Mesendoderm (in vitro differentiated cells): Measurements from ENCODE around the gene HOXA11.

Experiments used
- DNase-seq: peaks from one replicate; pipeline ENCODE4 v3.0.0; 2013
- H2AK5ac ChIP-seq: 2 replicates; pipeline ENCODE4 v1.6.1; 2013; ENCODE audit warnings: low read length, inconsistent platforms
- H2BK120ac ChIP-seq: 2 replicates; pipeline ENCODE4 v1.6.1; 2013; ENCODE audit warnings: low read depth, mild to moderate bottlenecking, low read length, moderate library complexity, mixed read lengths
- H2BK15ac ChIP-seq: replicated peaks from 2 replicates; pipeline ENCODE4 v1.6.1; 2013; ENCODE audit warnings: low read depth, mild to moderate bottlenecking, moderate library complexity
- H2BK5ac ChIP-seq: 2 replicates; pipeline ENCODE4 v1.6.1; 2013; ENCODE audit warnings: low read length, inconsistent platforms
- H3K18ac ChIP-seq: 2 replicates; pipeline ENCODE4 v1.6.1; 2013; ENCODE audit warnings: mild to moderate bottlenecking, low read length, mixed read lengths
- H3K23ac ChIP-seq: one replicate; pipeline ENCODE4 v1.6.1; 2013; ENCODE audit warnings: low read length
- H3K27ac ChIP-seq: 2 replicates; pipeline ENCODE4 v1.5.1; 2013; ENCODE audit warnings: low read depth, mild to moderate bottlenecking, inconsistent platforms, low read length, moderate library complexity
- H3K27me3 ChIP-seq: 2 replicates; pipeline ENCODE4 v1.6.1; 2013; ENCODE audit warnings: low read length, control low read depth, mild to moderate bottlenecking, inconsistent platforms; ENCODE audit not compliant: insufficient read depth, poor library complexity
- H3K36me3 ChIP-seq: 2 replicates; pipeline ENCODE4 v1.6.1; 2013; ENCODE audit warnings: low read length, inconsistent platforms; ENCODE audit not compliant: control insufficient read depth, insufficient read depth
- H3K4ac ChIP-seq: one replicate; pipeline ENCODE4 v1.6.1; 2013; ENCODE audit warnings: low read depth, mild to moderate bottlenecking, low read length, moderate library complexity
- H3K4me1 ChIP-seq: 2 replicates; pipeline ENCODE4 v1.6.1; 2013; ENCODE audit warnings: low read depth, low read length, inconsistent platforms; ENCODE audit not compliant: control insufficient read depth
- H3K4me2 ChIP-seq: 2 replicates; pipeline ENCODE4 v1.6.1; 2013; ENCODE audit warnings: low read length
- H3K4me3 ChIP-seq: 2 replicates; pipeline ENCODE4 v1.5.1; 2013; ENCODE audit warnings: mild to moderate bottlenecking, low read length
- H3K56ac ChIP-seq: one replicate; pipeline ENCODE4 v1.6.1; 2013; ENCODE audit warnings: low read length
- H3K79me1 ChIP-seq: 2 replicates; pipeline ENCODE4 v1.6.1; 2013; ENCODE audit warnings: low read length, inconsistent platforms
- H3K79me2 ChIP-seq: 2 replicates; pipeline ENCODE4 v1.6.1; 2013; ENCODE audit warnings: mild to moderate bottlenecking, low read length; ENCODE audit not compliant: control insufficient read depth, insufficient read depth
- H3K9ac ChIP-seq: 2 replicates; pipeline ENCODE4 v1.6.1; 2013; ENCODE audit warnings: low read length, inconsistent platforms
- H4K5ac ChIP-seq: one replicate; pipeline ENCODE4 v1.6.1; 2013; ENCODE audit warnings: low read length
- H4K8ac ChIP-seq: one replicate; pipeline ENCODE4 v1.6.1; 2013; ENCODE audit warnings: low read depth, mild to moderate bottlenecking, control low read depth, low read length, moderate library complexity
- WGBS: extraction: QIAGEN DNeasy Blood & Tissue Kit; methylation state at CpG from one replicate; pipeline ENCODE4 v1.1.7; 2013; ENCODE audit warnings: low lambda C conversion rate, missing lambda C conversion rate; ENCODE audit not compliant: insufficient coverage; ENCODE audit errors: extremely low coverage; 5-methylcytosine and 5-hydroxymethylcytosine counted together

The HOXA11 gene

GRCh38 chr7:27141137-27141922, 43.7 kb downstream of the HOXA11 start:
- H3K9ac ChIP-seq = no peak overlapping the region
- H3K27ac ChIP-seq = no peak overlapping the region
- no peak overlapping the region for H3K23ac ChIP-seq
- no peak for DNase-seq
- H3K36me3 ChIP-seq = no peaks in the 10 kb centered on the region
- no CpG with 5 or more reads among the region's 18 CpGs for WGBS
- no peaks in the 10 kb centered on the region for H3K79me2 ChIP-seq
- no peak overlapping the region for H2BK5ac ChIP-seq
- no peak overlapping the region for H3K4ac ChIP-seq
- no peak overlapping the region for H3K4me2 ChIP-seq
- peaks cover 90% of the 10 kb centered on the region for H3K27me3 ChIP-seq
- no peak overlapping the region for H3K56ac ChIP-seq
- no peak overlapping the region for H2BK120ac ChIP-seq
- H4K8ac ChIP-seq = no peak overlapping the region
- no peak overlapping the region for H4K5ac ChIP-seq
- H2BK15ac ChIP-seq = no peak overlapping the region
- H2AK5ac ChIP-seq = no peak overlapping the region
- H3K18ac ChIP-seq = no peak overlapping the region
- H3K4me1 ChIP-seq = no peaks in the 10 kb centered on the region
- no peak overlapping the region for H3K4me3 ChIP-seq
- no peaks in the 10 kb centered on the region for H3K79me1 ChIP-seq

GRCh38 chr7:27140126-27140857, 44.7 kb downstream of the HOXA11 start:
- H3K18ac ChIP-seq = no peak overlapping the region
- no peak overlapping the region for H3K27ac ChIP-seq
- no peak overlapping the region for H2BK120ac ChIP-seq
- H4K5ac ChIP-seq = no peak overlapping the region
- no peak overlapping the region for H2BK15ac ChIP-seq
- H3K23ac ChIP-seq = no peak overlapping the region
- no peak overlapping the region for H3K4ac ChIP-seq
- H2AK5ac ChIP-seq = no peak overlapping the region
- H3K4me1 ChIP-seq = no peaks in the 10 kb centered on the region
- no peaks in the 10 kb centered on the region for H3K79me1 ChIP-seq
- H3K9ac ChIP-seq = no peak overlapping the region
- H3K56ac ChIP-seq = no peak overlapping the region
- no CpG with 5 or more reads among the region's 15 CpGs for WGBS
- H3K4me3 ChIP-seq = no peak overlapping the region
- H3K36me3 ChIP-seq = no peaks in the 10 kb centered on the region
- H4K8ac ChIP-seq = no peak overlapping the region
- H3K27me3 ChIP-seq = peaks cover 91% of the 10 kb centered on the region
- H3K79me2 ChIP-seq = no peaks in the 10 kb centered on the region
- no peak overlapping the region for H2BK5ac ChIP-seq
- no peak for DNase-seq
- H3K4me2 ChIP-seq = no peak overlapping the region

- Histone ChIP-seq H3K27ac (no peak overlapping the region), H2BK120ac (no peak overlapping the region), H4K5ac (no peak overlapping the region), H2BK15ac (no peak overlapping the region), H3K18ac (no peak overlapping the region), H4K8ac (no peak overlapping the region), H3K79me1 (no peaks in the 10 kb centered on the region), H3K27me3 (peaks cover 89% of the 10 kb centered on the region), H3K23ac (no peak overlapping the region), H3K79me2 (no peaks in the 10 kb centered on the region), H2AK5ac (no peak overlapping the region), H3K56ac (no peak overlapping the region), H3K9ac (no peak overlapping the region), H3K4ac (no peak overlapping the region), H3K36me3 (no peaks in the 10 kb centered on the region), H3K4me3 (no peak overlapping the region), H2BK5ac (no peak overlapping the region), H3K4me2 (no peak overlapping the region), H3K4me1 (no peaks in the 10 kb centered on the region)
- WGBS = no CpG with 5 or more reads among the region's 53 CpGs
- DNase-seq = no peak
Observed at GRCh38 chr7:27139334-27140125, 45.5 kb downstream of the HOXA11 start.

GRCh38 chr7:27138985-27139333, 46.1 kb downstream of the HOXA11 start:
- Histone ChIP-seq H2BK5ac (no peak overlapping the region), H3K23ac (no peak overlapping the region), H2BK15ac (no peak overlapping the region), H4K8ac (no peak overlapping the region), H3K79me1 (no peaks in the 10 kb centered on the region), H4K5ac (no peak overlapping the region), H3K36me3 (no peaks in the 10 kb centered on the region), H2BK120ac (no peak overlapping the region), H3K56ac (no peak overlapping the region), H3K4ac (no peak overlapping the region), H2AK5ac (no peak overlapping the region), H3K4me1 (no peaks in the 10 kb centered on the region), H3K27ac (no peak overlapping the region), H3K4me3 (no peak overlapping the region), H3K18ac (no peak overlapping the region), H3K79me2 (no peaks in the 10 kb centered on the region), H3K4me2 (no peak overlapping the region), H3K27me3 (peaks cover 89% of the 10 kb centered on the region), H3K9ac (no peak overlapping the region)
- no CpG with 5 or more reads among the region's 11 CpGs for WGBS
- no peak for DNase-seq

- Histone ChIP-seq H3K27ac (no peak overlapping the region), H3K56ac (no peak overlapping the region), H4K5ac (no peak overlapping the region), H2AK5ac (no peak overlapping the region), H3K4ac (no peak overlapping the region), H3K79me2 (no peaks in the 10 kb centered on the region), H2BK15ac (no peak overlapping the region), H3K27me3 (peaks cover 93% of the 10 kb centered on the region), H3K79me1 (no peaks in the 10 kb centered on the region), H3K4me1 (no peaks in the 10 kb centered on the region), H4K8ac (no peak overlapping the region), H3K23ac (no peak overlapping the region), H3K4me3 (no peak overlapping the region), H3K18ac (no peak overlapping the region), H2BK120ac (no peak overlapping the region), H3K36me3 (no peaks in the 10 kb centered on the region), H2BK5ac (no peak overlapping the region), H3K9ac (no peak overlapping the region), H3K4me2 (no peak overlapping the region)
- DNase-seq = no peak
- no CpG with 5 or more reads among the region's 1 CpG for WGBS
Observed at GRCh38 chr7:27138472-27138871, 46.6 kb downstream of the HOXA11 start.
